Measurements from ENCODE around the gene GRHL1. TPM values are rescaled to one million over a fixed set of nuclear protein-coding genes. Genes with fewer than 3 reads are reported as not detected.
A peak's percentile ranks its signal among the peaks of the same experiment; 100 is the strongest.

Gene GRHL1
- total RNA-seq, 1 donor from 2014 or later, result 126 TPM

DNA sequence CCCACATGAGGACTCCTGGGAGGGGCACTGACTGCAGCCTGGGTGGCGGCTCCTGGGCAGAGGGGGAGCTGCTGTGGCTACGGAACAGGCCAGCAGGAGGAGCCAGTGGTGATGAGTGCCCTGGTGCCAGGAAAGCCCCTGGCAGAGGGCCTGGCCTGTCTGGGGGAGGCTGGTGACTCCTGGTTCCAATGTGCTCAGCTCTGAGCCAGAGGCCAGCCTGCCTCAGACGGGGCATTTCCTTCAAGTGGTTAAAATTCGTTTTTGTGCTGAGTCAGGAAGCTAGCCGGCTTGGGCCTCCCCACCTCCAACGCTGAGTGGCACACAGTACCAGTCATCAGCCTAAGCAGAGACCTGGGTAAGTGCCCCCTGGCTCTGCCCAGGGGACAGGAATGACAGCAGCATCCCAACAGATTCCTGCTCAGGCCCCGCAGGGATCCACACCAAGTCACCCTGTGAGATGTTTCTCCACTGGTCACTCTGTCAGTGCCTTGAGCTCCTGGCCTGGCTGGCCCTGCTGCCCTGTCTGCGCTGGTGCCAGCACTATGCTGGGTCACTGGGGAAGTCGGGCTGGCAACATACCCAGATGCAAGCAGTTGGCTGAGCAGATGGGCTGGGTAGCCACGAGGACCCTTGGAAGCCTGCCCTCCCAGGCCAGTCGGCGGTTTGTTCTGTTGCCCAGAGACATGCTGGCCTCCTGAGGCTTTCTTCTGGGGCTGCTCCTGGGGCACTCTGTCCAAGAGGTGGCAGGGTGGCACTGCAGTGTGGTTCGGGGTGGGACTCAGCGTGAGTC lies 84.8 kb downstream of the GRHL1 start:
- TF ChIP-seq POLR2AphosphoS5 (IDR thresholded peaks at IDR 0.05; ENCODE audit: insufficient read depth in 1 of 2, low read depth in 1 of 2) (peak in 1 of 2 donors; percentile 59), CTCF (IDR thresholded peaks at IDR 0.05) (peak in 1 of 3 experiments; percentile 30), POLR2A (IDR thresholded peaks at IDR 0.05) (no peak)
- intact Hi-C loops (cut with DNase I), result no loop called here
- Histone ChIP-seq H3K9me3 (no peaks in the 10 kb centered on the region), H3K27ac (peak overlapping the region; percentile 37), H3K36me3 (no peaks in the 10 kb centered on the region), H3K27me3 (no peaks in the 10 kb centered on the region), H3K4me1 (peaks cover 40% of the 10 kb centered on the region), H3K4me3 (no peak overlapping the region)
- no peak for DNase-seq (ENCODE audit: extremely low spot score in 2 of 2)

GRCh38 chr2:10038123-10038522 lies 86.6 kb downstream of the GRHL1 start:
- H3K9me3 ChIP-seq, result no peaks in the 10 kb centered on the region
- H3K4me1 ChIP-seq, result peaks cover 54% of the 10 kb centered on the region
- H3K4me3 ChIP-seq, result no peak overlapping the region
- no peak for TF ChIP-seq CTCF (IDR thresholded peaks at IDR 0.05)
- no peak for TF ChIP-seq POLR2AphosphoS5 (IDR thresholded peaks at IDR 0.05; ENCODE audit: insufficient read depth in 1 of 2, low read depth in 1 of 2)
- H3K27me3 ChIP-seq, result no peaks in the 10 kb centered on the region
- no peak for DNase-seq (ENCODE audit: extremely low spot score in 2 of 2)
- H3K36me3 ChIP-seq, result no peaks in the 10 kb centered on the region
- intact Hi-C loops (cut with DNase I), result no loop called here
- H3K27ac ChIP-seq, result no peak overlapping the region

DNA sequence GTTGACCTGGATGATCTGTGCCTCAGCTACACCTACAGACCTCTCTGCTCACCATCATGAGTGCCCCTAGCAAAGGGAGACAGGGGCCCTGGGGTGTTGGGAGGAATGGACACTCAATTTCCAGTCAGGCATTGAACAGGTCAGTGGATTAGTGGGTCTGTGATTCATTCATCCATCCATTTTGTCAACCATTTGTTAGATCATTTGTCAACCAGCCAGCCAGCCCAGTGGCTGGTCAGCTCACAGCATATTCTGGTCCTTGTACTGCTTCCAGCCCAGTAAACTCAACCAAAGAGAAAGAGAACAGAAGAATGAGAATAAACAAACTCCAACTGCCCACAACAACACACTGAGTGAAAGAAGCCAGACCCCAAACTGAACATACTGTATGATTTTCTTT lies 87.2 kb downstream of the GRHL1 start:
- intact Hi-C loops (cut with DNase I), result no loop called here
- no peak for DNase-seq (ENCODE audit: extremely low spot score in 2 of 2)
- H3K9me3 ChIP-seq, result no peaks in the 10 kb centered on the region
- no peak overlapping the region for H3K27ac ChIP-seq
- H3K4me3 ChIP-seq, result no peak overlapping the region
- H3K27me3 ChIP-seq, result no peaks in the 10 kb centered on the region
- TF ChIP-seq POLR2AphosphoS5 (IDR thresholded peaks at IDR 0.05; ENCODE audit: insufficient read depth in 1 of 2, low read depth in 1 of 2) (no peak), POLR2A (IDR thresholded peaks at IDR 0.05) (no peak), CTCF (IDR thresholded peaks at IDR 0.05) (no peak)
- H3K36me3 ChIP-seq, result no peaks in the 10 kb centered on the region
- peaks cover 54% of the 10 kb centered on the region for H3K4me1 ChIP-seq

DNA sequence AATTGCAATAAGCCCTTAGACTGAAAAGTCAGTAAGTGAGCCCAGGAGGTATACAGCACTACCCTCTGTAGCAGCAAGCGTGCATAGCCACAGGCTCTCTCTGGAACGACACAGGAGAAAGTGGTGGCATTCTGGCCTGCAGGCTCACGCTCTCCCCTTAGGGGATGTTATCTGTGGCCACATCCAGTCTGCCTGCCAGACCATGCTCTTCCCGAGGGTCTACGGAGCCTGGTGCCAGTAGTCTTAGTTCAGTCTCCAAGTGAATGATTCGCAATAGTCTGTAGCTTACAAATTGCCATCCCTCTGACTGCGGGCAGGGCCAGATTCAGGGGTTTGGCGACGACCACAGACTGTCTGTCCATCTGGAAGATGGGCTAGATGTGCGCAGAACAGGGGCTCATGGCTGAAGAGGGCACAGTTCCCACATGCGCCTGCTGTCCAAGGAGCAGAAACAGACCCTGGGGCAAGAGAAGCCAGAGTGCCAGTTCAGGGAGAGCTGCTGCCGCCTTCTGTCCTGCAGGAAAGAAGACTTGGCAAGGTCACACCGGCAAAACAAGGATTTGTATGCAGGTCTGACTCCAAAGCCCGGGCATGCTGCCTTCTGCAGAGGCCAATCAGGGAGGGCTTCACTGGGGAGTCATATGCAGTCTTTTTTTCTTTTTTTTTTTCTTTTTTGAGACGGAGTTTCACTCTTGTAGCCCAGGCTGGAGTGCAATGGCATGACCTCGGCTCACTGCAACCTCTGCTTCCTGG lies 88.3 kb downstream of the GRHL1 start:
- Histone ChIP-seq H3K4me3 (no peak overlapping the region), H3K27ac (peak overlapping the region; percentile 97), H3K36me3 (no peaks in the 10 kb centered on the region), H3K27me3 (no peaks in the 10 kb centered on the region), H3K9me3 (no peaks in the 10 kb centered on the region), H3K4me1 (peaks cover 61% of the 10 kb centered on the region)
- intact Hi-C loops (cut with DNase I), result loop anchor here (5.0 kb wide), 1 partner anchor 58 kb away; no protein-coding TSS in a partner anchor
- DNase-seq (ENCODE audit: extremely low spot score in 2 of 2), result no peak
- TF ChIP-seq POLR2AphosphoS5 (IDR thresholded peaks at IDR 0.05; ENCODE audit: insufficient read depth in 1 of 2, low read depth in 1 of 2) (no peak), POLR2A (IDR thresholded peaks at IDR 0.05) (no peak), CTCF (IDR thresholded peaks at IDR 0.05) (no peak)

Data from vagina (tissue), 2 donors.